Neural cell (in vitro differentiated cells): ENCODE results near the gene PRIMA1. TPM values are rescaled to one million over a fixed set of nuclear protein-coding genes. Genes with fewer than 3 reads are reported as not detected.

ENCODE experiments used
- H2AFZ ChIP-seq: fragments of 200-600, 300-800 bp; sonication (generic), shearing (Covaris generic); 2 replicates; pipeline ENCODE4 v1.6.0; 2014; ENCODE audit warnings: low read depth, mild to moderate bottlenecking, antibody characterized with exemption, low read length, moderate library complexity
- H3F3A ChIP-seq: fragments of 200-600 bp; shearing (Covaris generic); 2 replicates; pipeline ENCODE4 v1.6.1; 2016; ENCODE audit warnings: mild to moderate bottlenecking, moderate library complexity, mixed read lengths, antibody characterized with exemption, low read length; ENCODE audit not compliant: insufficient read depth, poor library complexity, severe bottlenecking
- H3K27ac ChIP-seq: fragments of 200-600, 300-800 bp; sonication (generic), shearing (Covaris generic); 2 replicates; pipeline ENCODE4 v1.5.1; 2014; ENCODE audit warnings: mild to moderate bottlenecking, low read length, moderate library complexity
- H3K27me3 ChIP-seq: fragments of 300-800, 200-600 bp; sonication (generic), shearing (Covaris generic); 2 replicates; pipeline ENCODE4 v1.6.0; 2014; ENCODE audit warnings: mild to moderate bottlenecking, low read depth, low read length, moderate library complexity; ENCODE audit not compliant: insufficient read depth
- H3K36me3 ChIP-seq: fragments of 300-800, 200-600 bp; sonication (generic), shearing (Covaris generic); 2 replicates; pipeline ENCODE4 v1.5.1; 2014; ENCODE audit warnings: mild to moderate bottlenecking, antibody characterized with exemption, low read length, moderate library complexity; ENCODE audit not compliant: insufficient read depth
- H3K4me2 ChIP-seq: fragments of 300-800, 200-600 bp; sonication (generic), shearing (Covaris generic); 2 replicates; pipeline ENCODE4 v1.6.0; 2014; ENCODE audit warnings: mild to moderate bottlenecking, low read length
- H3K4me3 ChIP-seq: fragments of 300-800, 200-600 bp; sonication (generic), shearing (Covaris generic); 2 replicates; pipeline ENCODE4 v1.5.1; 2014; ENCODE audit warnings: mild to moderate bottlenecking, low read length, moderate library complexity
- H3K79me2 ChIP-seq: fragments of 200-600 bp; shearing (Covaris generic); replicated peaks from 2 replicates; pipeline ENCODE4 v1.6.0; 2014; ENCODE audit warnings: mild to moderate bottlenecking, low read length, moderate library complexity; ENCODE audit not compliant: insufficient read depth
- H3K9ac ChIP-seq: fragments of 300-800, 200-600 bp; sonication (generic), shearing (Covaris generic); 2 replicates; pipeline ENCODE4 v1.6.1; 2016; ENCODE audit warnings: mild to moderate bottlenecking, low read length, mixed read lengths
- H3K9me2 ChIP-seq: fragments of 200-600 bp; shearing (Covaris generic); 2 replicates; pipeline ENCODE4 v1.6.1; 2016; ENCODE audit warnings: mild to moderate bottlenecking, low read length, mixed read lengths; ENCODE audit not compliant: insufficient read depth
- H3K9me3 ChIP-seq: fragments of 200-600, 300-800 bp; sonication (generic), shearing (Covaris generic); 2 replicates; pipeline ENCODE4 v1.6.1; 2016; ENCODE audit warnings: mild to moderate bottlenecking, mixed run types, low read length, moderate library complexity, mixed read lengths
- H4K20me1 ChIP-seq: fragments of 200-600 bp; shearing (Covaris generic); 2 replicates; pipeline ENCODE4 v1.6.1; 2016; ENCODE audit warnings: mild to moderate bottlenecking, mixed run types; ENCODE audit not compliant: insufficient read depth
- CTCF ChIP-seq: fragments of 450-650 bp; IDR thresholded peaks from 2 replicates; pipeline ENCODE4 v1.5.1; 2014; ENCODE audit warnings: antibody characterized with exemption, mild to moderate bottlenecking, moderate library complexity; ENCODE audit not compliant: poor library complexity, severe bottlenecking
- EP300 ChIP-seq: fragments of 450-650 bp; conservative IDR thresholded peaks from 2 replicates; pipeline ENCODE4 v1.6.1; 2014; ENCODE audit warnings: antibody characterized with exemption, mild to moderate bottlenecking, moderate library complexity; ENCODE audit not compliant: poor library complexity, severe bottlenecking
- EZH2 ChIP-seq: fragments of 200-600, 300-800 bp; shearing (Covaris generic), sonication (generic); IDR thresholded peaks from 2 replicates; pipeline ENCODE4 v1.6.1; 2014; ENCODE audit warnings: antibody characterized with exemption, low read length, borderline replicate concordance, mild to moderate bottlenecking; ENCODE audit not compliant: insufficient read depth, poor library complexity, severe bottlenecking
- MXI1 ChIP-seq: fragments of 450-650 bp; conservative IDR thresholded peaks from 2 replicates; pipeline ENCODE4 v1.6.1; 2014; ENCODE audit warnings: antibody characterized with exemption, mild to moderate bottlenecking; ENCODE audit not compliant: poor library complexity, severe bottlenecking
- POLR2AphosphoS5 ChIP-seq: IDR thresholded peaks from 2 replicates; pipeline ENCODE4 v1.6.1; 2012
- RAD21 ChIP-seq: fragments of 450-650 bp; conservative IDR thresholded peaks from 2 replicates; pipeline ENCODE4 v1.6.1; 2014; ENCODE audit warnings: antibody characterized with exemption, mild to moderate bottlenecking, moderate library complexity
- REST ChIP-seq: IDR thresholded peaks from 2 replicates; pipeline ENCODE4 v1.6.1; 2012; ENCODE audit warnings: borderline replicate concordance
- SMC3 ChIP-seq: fragments of 450-650 bp; conservative IDR thresholded peaks from 2 replicates; pipeline ENCODE4 v1.6.1; 2014; ENCODE audit warnings: antibody characterized with exemption, mild to moderate bottlenecking, moderate library complexity; ENCODE audit not compliant: poor library complexity
- TAF1 ChIP-seq: IDR thresholded peaks from 2 replicates; pipeline ENCODE4 v1.6.1; 2012; ENCODE audit warnings: low read depth
- polyA plus RNA-seq: library from polyadenylated mRNA; depleted of rRNA; stranded (reverse); fragments of >200 nt; gene quantifications from 2 replicates; pipeline ENCODE4 v1.2.3, GENCODE V29; 2014

Gene PRIMA1
- polyA plus RNA-seq, 1 donor from 2014 or later: not detected

GRCh38 chr14:93734086-93734822 lies 54.0 kb downstream of the PRIMA1 start:
- Histone ChIP-seq H3K4me2 (no peak overlapping the region), H3K9me3 (no peaks in the 10 kb centered on the region), H3K9me2 (no peaks in the 10 kb centered on the region), H3F3A (no peaks in the 10 kb centered on the region), H3K27ac (no peak overlapping the region), H4K20me1 (no peaks in the 10 kb centered on the region), H3K36me3 (no peaks in the 10 kb centered on the region), H3K79me2 (no peaks in the 10 kb centered on the region), H3K9ac (no peak overlapping the region), H3K27me3 (no peaks in the 10 kb centered on the region), H3K4me3 (no peak overlapping the region), H2AFZ (no peak overlapping the region)
- TF ChIP-seq CTCF (no peak), SMC3 (no peak), EP300 (no peak), REST (no peak), EZH2 (no peak), TAF1 (no peak), MXI1 (no peak), RAD21 (no peak), POLR2AphosphoS5 (no peak)

- no peak overlapping the region for H3K4me3 ChIP-seq
- H3K9me3 ChIP-seq: no peaks in the 10 kb centered on the region
- H3K79me2 ChIP-seq: no peaks in the 10 kb centered on the region
- H3K4me2 ChIP-seq: no peak overlapping the region
- H3F3A ChIP-seq: no peaks in the 10 kb centered on the region
- H3K9ac ChIP-seq: no peak overlapping the region
- no peaks in the 10 kb centered on the region for H3K9me2 ChIP-seq
- no peak for TF ChIP-seq CTCF
- TF ChIP-seq RAD21: no peak
- TF ChIP-seq TAF1: no peak
- TF ChIP-seq EZH2: no peak
- TF ChIP-seq POLR2AphosphoS5: no peak
- TF ChIP-seq EP300: no peak
- no peaks in the 10 kb centered on the region for H4K20me1 ChIP-seq
- no peak overlapping the region for H2AFZ ChIP-seq
- no peak overlapping the region for H3K27ac ChIP-seq
- H3K27me3 ChIP-seq: no peaks in the 10 kb centered on the region
- no peaks in the 10 kb centered on the region for H3K36me3 ChIP-seq
Measured at GRCh38 chr14:93733631-93734030, 54.7 kb downstream of the PRIMA1 start.
